H1 (cell line): ENCODE data around the gene EHBP1. TPM values are rescaled to one million over a fixed set of nuclear protein-coding genes. Genes with fewer than 3 reads are reported as not detected.

Experiments
- BACH1 ChIP-seq: IDR thresholded peaks from 2 replicates; pipeline ENCODE4 v1.6.1; 2012; ENCODE audit warnings: low read length, improper control_type of control experiment
- RAD21 ChIP-seq, 2 experiments: IDR thresholded peaks in 1 of 2; conservative IDR thresholded peaks in 1 of 2; 2 replicates each; pipeline ENCODE4 v1.6.1; 2011; ENCODE audit warnings: low read depth in 2 of 2, low read length in 2 of 2, improper control_type of control experiment in 1 of 2, inconsistent platforms in 1 of 2, mild to moderate bottlenecking in 1 of 2, moderate library complexity in 1 of 2
- polyA plus RNA-seq, 7 experiments: library from polyadenylated mRNA; depleted of rRNA in 3 of 7; stranded (reverse) in 5 of 7; unstranded in 2 of 7; fragments of >200 nt in 5 of 7; fragments of 200-250 nt in 2 of 7; gene quantifications; 1 replicate in 5 of 7; 2 replicates in 1 of 7; 4 replicates in 1 of 7; pipeline versions ENCODE4 v1.2.1 to v1.2.3, GENCODE V29; 2011 to 2013; ENCODE audit warnings: missing spikeins in 2 of 7, mixed read lengths in 2 of 7
- total RNA-seq: library from RNA; stranded (reverse); fragmentation: NEBNext Ultra II Directional; extraction: Animal tissue kit (Norgen Biotek cat#: 25700); gene quantifications from 2 replicates; pipeline ENCODE4 v1.2.1, GENCODE V29; 2021
- TF ChIP-seq, protein P1 (sequence below): fragments of 300-600 bp; sonication (generic); IDR thresholded peaks from 2 replicates; pipeline ENCODE4 v1.7.1; 2012; ENCODE audit warnings: low read length, moderate library complexity, mild to moderate bottlenecking, inconsistent platforms; ENCODE audit not compliant: insufficient replicate concordance

EHBP1 gene
- total and polyA plus RNA-seq, 2 of the 8 experiments (the other 6 are each of a cell fraction or from before 2014, with no cell fraction given), result 12.0 to 64.1 TPM

DNA sequence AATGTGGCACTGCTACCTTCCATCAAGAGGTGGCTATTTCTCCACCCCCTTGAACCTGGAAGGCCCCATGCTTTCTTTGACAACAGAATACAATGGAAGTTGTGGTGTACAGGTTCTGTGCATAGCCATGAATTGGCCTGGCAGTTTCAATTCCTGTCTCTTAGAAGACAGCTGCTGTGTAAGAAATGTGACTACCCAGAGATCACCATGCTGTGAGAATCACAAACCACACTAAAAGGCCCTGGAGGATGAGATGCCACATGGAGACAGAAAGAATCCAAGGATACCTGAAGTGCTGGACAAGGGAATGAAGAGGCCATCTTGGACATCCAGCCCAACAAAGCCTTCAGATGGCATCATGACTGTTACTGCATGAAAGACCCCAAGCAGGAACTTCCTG, 47.7 kb upstream of the EHBP1 start (continued):
- TF ChIP-seq, protein P1, sequence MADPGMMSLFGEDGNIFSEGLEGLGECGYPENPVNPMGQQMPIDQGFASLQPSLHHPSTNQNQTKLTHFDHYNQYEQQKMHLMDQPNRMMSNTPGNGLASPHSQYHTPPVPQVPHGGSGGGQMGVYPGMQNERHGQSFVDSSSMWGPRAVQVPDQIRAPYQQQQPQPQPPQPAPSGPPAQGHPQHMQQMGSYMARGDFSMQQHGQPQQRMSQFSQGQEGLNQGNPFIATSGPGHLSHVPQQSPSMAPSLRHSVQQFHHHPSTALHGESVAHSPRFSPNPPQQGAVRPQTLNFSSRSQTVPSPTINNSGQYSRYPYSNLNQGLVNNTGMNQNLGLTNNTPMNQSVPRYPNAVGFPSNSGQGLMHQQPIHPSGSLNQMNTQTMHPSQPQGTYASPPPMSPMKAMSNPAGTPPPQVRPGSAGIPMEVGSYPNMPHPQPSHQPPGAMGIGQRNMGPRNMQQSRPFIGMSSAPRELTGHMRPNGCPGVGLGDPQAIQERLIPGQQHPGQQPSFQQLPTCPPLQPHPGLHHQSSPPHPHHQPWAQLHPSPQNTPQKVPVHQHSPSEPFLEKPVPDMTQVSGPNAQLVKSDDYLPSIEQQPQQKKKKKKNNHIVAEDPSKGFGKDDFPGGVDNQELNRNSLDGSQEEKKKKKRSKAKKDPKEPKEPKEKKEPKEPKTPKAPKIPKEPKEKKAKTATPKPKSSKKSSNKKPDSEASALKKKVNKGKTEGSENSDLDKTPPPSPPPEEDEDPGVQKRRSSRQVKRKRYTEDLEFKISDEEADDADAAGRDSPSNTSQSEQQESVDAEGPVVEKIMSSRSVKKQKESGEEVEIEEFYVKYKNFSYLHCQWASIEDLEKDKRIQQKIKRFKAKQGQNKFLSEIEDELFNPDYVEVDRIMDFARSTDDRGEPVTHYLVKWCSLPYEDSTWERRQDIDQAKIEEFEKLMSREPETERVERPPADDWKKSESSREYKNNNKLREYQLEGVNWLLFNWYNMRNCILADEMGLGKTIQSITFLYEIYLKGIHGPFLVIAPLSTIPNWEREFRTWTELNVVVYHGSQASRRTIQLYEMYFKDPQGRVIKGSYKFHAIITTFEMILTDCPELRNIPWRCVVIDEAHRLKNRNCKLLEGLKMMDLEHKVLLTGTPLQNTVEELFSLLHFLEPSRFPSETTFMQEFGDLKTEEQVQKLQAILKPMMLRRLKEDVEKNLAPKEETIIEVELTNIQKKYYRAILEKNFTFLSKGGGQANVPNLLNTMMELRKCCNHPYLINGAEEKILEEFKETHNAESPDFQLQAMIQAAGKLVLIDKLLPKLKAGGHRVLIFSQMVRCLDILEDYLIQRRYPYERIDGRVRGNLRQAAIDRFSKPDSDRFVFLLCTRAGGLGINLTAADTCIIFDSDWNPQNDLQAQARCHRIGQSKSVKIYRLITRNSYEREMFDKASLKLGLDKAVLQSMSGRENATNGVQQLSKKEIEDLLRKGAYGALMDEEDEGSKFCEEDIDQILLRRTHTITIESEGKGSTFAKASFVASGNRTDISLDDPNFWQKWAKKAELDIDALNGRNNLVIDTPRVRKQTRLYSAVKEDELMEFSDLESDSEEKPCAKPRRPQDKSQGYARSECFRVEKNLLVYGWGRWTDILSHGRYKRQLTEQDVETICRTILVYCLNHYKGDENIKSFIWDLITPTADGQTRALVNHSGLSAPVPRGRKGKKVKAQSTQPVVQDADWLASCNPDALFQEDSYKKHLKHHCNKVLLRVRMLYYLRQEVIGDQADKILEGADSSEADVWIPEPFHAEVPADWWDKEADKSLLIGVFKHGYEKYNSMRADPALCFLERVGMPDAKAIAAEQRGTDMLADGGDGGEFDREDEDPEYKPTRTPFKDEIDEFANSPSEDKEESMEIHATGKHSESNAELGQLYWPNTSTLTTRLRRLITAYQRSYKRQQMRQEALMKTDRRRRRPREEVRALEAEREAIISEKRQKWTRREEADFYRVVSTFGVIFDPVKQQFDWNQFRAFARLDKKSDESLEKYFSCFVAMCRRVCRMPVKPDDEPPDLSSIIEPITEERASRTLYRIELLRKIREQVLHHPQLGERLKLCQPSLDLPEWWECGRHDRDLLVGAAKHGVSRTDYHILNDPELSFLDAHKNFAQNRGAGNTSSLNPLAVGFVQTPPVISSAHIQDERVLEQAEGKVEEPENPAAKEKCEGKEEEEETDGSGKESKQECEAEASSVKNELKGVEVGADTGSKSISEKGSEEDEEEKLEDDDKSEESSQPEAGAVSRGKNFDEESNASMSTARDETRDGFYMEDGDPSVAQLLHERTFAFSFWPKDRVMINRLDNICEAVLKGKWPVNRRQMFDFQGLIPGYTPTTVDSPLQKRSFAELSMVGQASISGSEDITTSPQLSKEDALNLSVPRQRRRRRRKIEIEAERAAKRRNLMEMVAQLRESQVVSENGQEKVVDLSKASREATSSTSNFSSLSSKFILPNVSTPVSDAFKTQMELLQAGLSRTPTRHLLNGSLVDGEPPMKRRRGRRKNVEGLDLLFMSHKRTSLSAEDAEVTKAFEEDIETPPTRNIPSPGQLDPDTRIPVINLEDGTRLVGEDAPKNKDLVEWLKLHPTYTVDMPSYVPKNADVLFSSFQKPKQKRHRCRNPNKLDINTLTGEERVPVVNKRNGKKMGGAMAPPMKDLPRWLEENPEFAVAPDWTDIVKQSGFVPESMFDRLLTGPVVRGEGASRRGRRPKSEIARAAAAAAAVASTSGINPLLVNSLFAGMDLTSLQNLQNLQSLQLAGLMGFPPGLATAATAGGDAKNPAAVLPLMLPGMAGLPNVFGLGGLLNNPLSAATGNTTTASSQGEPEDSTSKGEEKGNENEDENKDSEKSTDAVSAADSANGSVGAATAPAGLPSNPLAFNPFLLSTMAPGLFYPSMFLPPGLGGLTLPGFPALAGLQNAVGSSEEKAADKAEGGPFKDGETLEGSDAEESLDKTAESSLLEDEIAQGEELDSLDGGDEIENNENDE, result no peak
- TF ChIP-seq BACH1, result no peak
- TF ChIP-seq RAD21 (IDR thresholded peaks at IDR 0.05 in 1 of 2, conservative IDR thresholded peaks at IDR 0.05 in 1 of 2; ENCODE audit: low read depth in 2 of 2, low read length in 2 of 2), result no peak
- TF ChIP-seq, all 59 proteins: peak for 0
